SKM-1 (cell line): Measurements from ENCODE around the gene HOXB4.
"Not testable (repeated sequence)": the region's sequence is repeated elsewhere in the genome, so short reads cannot be mapped to it uniquely, and the experiment has no call there.

ENCODE experiments used
- DNase-seq: peaks from one replicate; lab custom pipeline; 2025; ENCODE audit not compliant: unreplicated experiment; lab: John Stamatoyannopoulos, UW

Gene HOXB4

GRCh38 chr17:48535793-48536559 is 42.2 kb downstream of the HOXB4 start:
- not testable (repeated sequence) for DNase-seq

- no peak for DNase-seq
These were observed 45.9 kb downstream of the HOXB4 start for GRCh38 chr17:48532261-48532660.

- no peak for DNase-seq
These were observed 47.3 kb downstream of the HOXB4 start, which contains the start of gene HOXB1 for GRCh38 chr17:48530887-48531272. HOXB1 (minus strand) TSS chr17:48531011; CDS start chr17:48530904, 107 bp downstream.

- no peak for DNase-seq
These were observed 47.8 kb downstream of the HOXB4 start for GRCh38 chr17:48530208-48530886.

- no peak for DNase-seq
These were observed 48.5 kb downstream of the HOXB4 start for GRCh38 chr17:48529683-48530009.

GRCh38 chr17:48528936-48529682 is 49.0 kb downstream of the HOXB4 start:
- DNase-seq, result no peak

GRCh38 chr17:48528153-48528935 is 49.8 kb downstream of the HOXB4 start:
- no peak for DNase-seq

GRCh38 chr17:48527547-48527932 is 50.6 kb downstream of the HOXB4 start:
- DNase-seq, result no peak

GRCh38 chr17:48526608-48527546 is 51.3 kb downstream of the HOXB4 start:
- DNase-seq, result no peak
